CD14-positive monocyte (primary cell): ENCODE measurements around the gene DNAH3. TPM values are rescaled to one million over a fixed set of nuclear protein-coding genes. Genes with fewer than 3 reads are reported as not detected.

ENCODE experiments used
- DNase-seq, 3 donors: peaks; one replicate each; pipeline ENCODE4 v3.0.0-alpha.2; 2011 to 2022
- H2AFZ ChIP-seq: 2 replicates; pipeline ENCODE4 v1.6.0; 2012; ENCODE audit warnings: mild to moderate bottlenecking, low read depth, low read length, inconsistent platforms; ENCODE audit not compliant: insufficient read depth, poor library complexity, severe bottlenecking
- H3K27ac ChIP-seq, 2 donors: 1 replicate in 1 of 2; 2 replicates in 1 of 2; pipeline ENCODE4 v1.5.1; 2012 to 2013; ENCODE audit warnings: low read length in 2 of 2, control low read depth in 1 of 2, inconsistent platforms in 1 of 2, low read depth in 1 of 2, mild to moderate bottlenecking in 1 of 2
- H3K27me3 ChIP-seq, 2 donors: one replicate each; pipeline versions ENCODE4 v1.6.0 to v1.6.1; 2011 to 2013; ENCODE audit warnings: low read length in 2 of 2; ENCODE audit not compliant: control insufficient read depth in 2 of 2, insufficient read depth in 2 of 2
- H3K36me3 ChIP-seq, 2 donors: replicated peaks in 1 of 2; 1 replicate in 1 of 2; 2 replicates in 1 of 2; pipeline versions ENCODE4 v1.5.1 to v1.6.1; 2012 to 2013; ENCODE audit warnings: low read length in 2 of 2, control low read depth in 1 of 2, inconsistent platforms in 1 of 2, mild to moderate bottlenecking in 1 of 2; ENCODE audit not compliant: insufficient read depth in 2 of 2, control insufficient read depth in 1 of 2
- H3K4me1 ChIP-seq, 2 donors: 1 replicate in 1 of 2; 2 replicates in 1 of 2; pipeline versions ENCODE4 v1.5.1 to v1.6.1; 2012 to 2013; ENCODE audit warnings: low read length in 2 of 2, control low read depth in 1 of 2, inconsistent platforms in 1 of 2, mild to moderate bottlenecking in 1 of 2, moderate library complexity in 1 of 2; ENCODE audit not compliant: insufficient read depth in 2 of 2, control insufficient read depth in 1 of 2
- H3K4me2 ChIP-seq: replicated peaks from 2 replicates; pipeline ENCODE3; 2012; ENCODE audit warnings: low read length, moderate library complexity, mild to moderate bottlenecking; ENCODE audit not compliant: poor library complexity, severe bottlenecking; ENCODE audit errors: extremely low read depth
- H3K4me3 ChIP-seq, 3 experiments: fragments of 200-600 bp in 1 of 3; sonication (generic) in 1 of 3; replicated peaks in 1 of 3; 1 replicate in 2 of 3; 2 replicates in 1 of 3; pipeline ENCODE4 v1.5.1; 2011 to 2013; ENCODE audit warnings: low read length in 3 of 3, mild to moderate bottlenecking in 3 of 3, control low read depth in 2 of 3, low read depth in 2 of 3, inconsistent platforms in 1 of 3, moderate library complexity in 1 of 3
- H3K79me2 ChIP-seq: 2 replicates; pipeline ENCODE4 v1.6.0; 2012; ENCODE audit warnings: mild to moderate bottlenecking, control low read depth, inconsistent platforms, low read length, moderate library complexity; ENCODE audit not compliant: insufficient read depth
- H3K9ac ChIP-seq: 2 replicates; pipeline ENCODE4 v1.6.0; 2017; ENCODE audit warnings: low read length, mild to moderate bottlenecking; ENCODE audit not compliant: insufficient read depth, poor library complexity, severe bottlenecking
- H3K9me3 ChIP-seq, 2 donors: replicated peaks in 1 of 2; 1 replicate in 1 of 2; 2 replicates in 1 of 2; pipeline versions ENCODE4 v1.5.1 to v1.6.1; 2012 to 2013; ENCODE audit warnings: low read length in 2 of 2, control low read depth in 1 of 2; ENCODE audit not compliant: control insufficient read depth in 1 of 2, insufficient read depth in 1 of 2
- H4K20me1 ChIP-seq: 2 replicates; pipeline ENCODE4 v1.6.0; 2012; ENCODE audit warnings: mild to moderate bottlenecking, low read length, control low read depth, moderate library complexity; ENCODE audit not compliant: insufficient read depth
- H3K27ac Mint-ChIP-seq, 7 donors: one replicate each; pipeline ENCODE4 v1.8.0; 2020; ENCODE audit warnings: mild to moderate bottlenecking in 7 of 7, mixed read lengths in 7 of 7, moderate library complexity in 6 of 7, inconsistent platforms in 2 of 7
- H3K27me3 Mint-ChIP-seq, 3 donors: one replicate each; pipeline ENCODE4 v1.8.0; 2021 to 2022; ENCODE audit warnings: low read depth in 3 of 3, mild to moderate bottlenecking in 3 of 3, mixed read lengths in 3 of 3, moderate library complexity in 3 of 3, inconsistent platforms in 1 of 3
- H3K36me3 Mint-ChIP-seq, 2 donors: one replicate each; pipeline ENCODE4 v1.8.0; 2020; ENCODE audit warnings: mixed read lengths in 2 of 2, inconsistent platforms in 1 of 2, mild to moderate bottlenecking in 1 of 2
- H3K4me1 Mint-ChIP-seq: one replicate; pipeline ENCODE4 v1.8.0; 2020; ENCODE audit warnings: mild to moderate bottlenecking, mixed read lengths
- H3K4me3 Mint-ChIP-seq, 2 donors: one replicate each; pipeline ENCODE4 v1.8.0; 2020; ENCODE audit warnings: mild to moderate bottlenecking in 2 of 2, mixed read lengths in 2 of 2, moderate library complexity in 1 of 2
- H3K9me3 Mint-ChIP-seq, 7 donors: one replicate each; pipeline ENCODE4 v1.8.0; 2020 to 2022; ENCODE audit warnings: mixed read lengths in 7 of 7, mild to moderate bottlenecking in 6 of 7, moderate library complexity in 6 of 7, inconsistent platforms in 2 of 7
- CTCF ChIP-seq: fragments of 200-600 bp; IDR thresholded peaks from one replicate; pipeline ENCODE4 v1.8.0; 2022; ENCODE audit warnings: antibody characterized with exemption, mild to moderate bottlenecking
- WGBS: methylation state at CpG from one replicate; pipeline ENCODE4 v1.1.5; 2013; ENCODE audit warnings: missing lambda C conversion rate; ENCODE audit not compliant: insufficient coverage; 5-methylcytosine and 5-hydroxymethylcytosine counted together
- intact Hi-C, 2 donors: fragments of 100-400 bp; cut with micrococcal nuclease; formaldehyde crosslinking; loops; one replicate each; pipeline versions ENCODE4 v1.15.0 to v1.15.1; 2023
- polyA plus RNA-seq, 3 donors: library from polyadenylated mRNA; depleted of rRNA in 1 of 3; unstranded in 2 of 3; stranded (reverse) in 1 of 3; fragments of 300-500 nt in 2 of 3; fragments of >200 nt in 1 of 3; fragmentation: Illumina TruSeq in 2 of 3; gene quantifications; 1 replicate in 2 of 3; 2 replicates in 1 of 3; pipeline ENCODE4 v1.2.3, GENCODE V29; 2012 to 2021

The DNAH3 gene
- polyA plus RNA-seq, 3 donors = not detected

- Histone ChIP-seq H3K4me2 (no peak overlapping the region), H3K27me3 (no peaks in the 10 kb centered on the region), H3K9ac (no peak overlapping the region), H3K9me3 (no peaks in the 10 kb centered on the region), H4K20me1 (no peaks in the 10 kb centered on the region), H3K4me3 (no peak overlapping the region), H3K36me3 (no peaks in the 10 kb centered on the region), H2AFZ (no peak overlapping the region), H3K79me2 (no peaks in the 10 kb centered on the region), H3K27ac (no peak overlapping the region), H3K4me1 (no peaks in the 10 kb centered on the region)
- Mint-ChIP-seq H3K9me3 (peaks cover 0 to 5% (median 0%) of the 10 kb centered on the region in 7 donors), H3K4me1 (peaks cover 6% of the 10 kb centered on the region), H3K27ac (no peak overlapping the region), H3K4me3 (no peak overlapping the region), H3K27me3 (peaks cover 0 to 7% (median 2%) of the 10 kb centered on the region in 3 donors), H3K36me3 (no peaks in the 10 kb centered on the region)
- no peak for DNase-seq
- TF ChIP-seq CTCF = no peak
- intact Hi-C loops = loop anchor here in 1 of 2 donors (10.0 kb wide), 1 partner anchor 64 kb away; no protein-coding TSS in a partner anchor
Observed at GRCh38 chr16:21078563-21078962, 72.1 kb downstream of the DNAH3 start.

- Histone ChIP-seq H3K27ac (no peak overlapping the region), H3K36me3 (no peaks in the 10 kb centered on the region), H3K9ac (no peak overlapping the region), H3K4me1 (no peaks in the 10 kb centered on the region), H3K27me3 (no peaks in the 10 kb centered on the region), H3K79me2 (no peaks in the 10 kb centered on the region), H3K9me3 (no peaks in the 10 kb centered on the region), H2AFZ (no peak overlapping the region), H3K4me2 (no peak overlapping the region), H4K20me1 (no peaks in the 10 kb centered on the region), H3K4me3 (no peak overlapping the region)
- H3K9me3 Mint-ChIP-seq = peaks cover 0 to 5% (median 0%) of the 10 kb centered on the region in 7 donors
- 90% methylated on average over 2 of the region's 3 CpGs for WGBS
- H3K4me3 Mint-ChIP-seq = no peak overlapping the region
- no peak for TF ChIP-seq CTCF
- no peak overlapping the region for H3K27ac Mint-ChIP-seq
- peaks cover 6% of the 10 kb centered on the region for H3K4me1 Mint-ChIP-seq
- no peaks in the 10 kb centered on the region for H3K36me3 Mint-ChIP-seq
- no peak for DNase-seq
- intact Hi-C loops = loop anchor here in 1 of 2 donors (10.0 kb wide), 1 partner anchor 62 kb away; no protein-coding TSS in a partner anchor
- peaks cover 0 to 4% (median 0%) of the 10 kb centered on the region in 3 donors for H3K27me3 Mint-ChIP-seq
Observed at GRCh38 chr16:21076186-21076883, 74.3 kb downstream of the DNAH3 start.
